K562 (cell line): ENCODE results near the gene ENC1. TPM values are rescaled to one million over a fixed set of nuclear protein-coding genes. Genes with fewer than 3 reads are reported as not detected.

Experiments used
- ATAC-seq: fragments of 200-7000 bp; cut with Tn5 transposase; 3 replicates; pipeline ENCODE4 v1.9.1; 2020; ENCODE audit warnings: moderate library complexity
- BruUV-seq: library from RNA; stranded (reverse); fragments of 400-500 nt; replicated peaks from 2 replicates; lab custom pipeline; 2021; lab: Mats Ljungman, UMichigan
- CTCF ChIA-PET: fragments of 300-600 bp; formaldehyde crosslinking; extraction: SDS; loops from one replicate; lab custom pipeline; 2021; ENCODE audit warnings: low intra/inter-chr PET ratio; lab: Yijun Ruan, JAX
- POLR2A ChIA-PET: fragments of 300-600, 350-650 bp; sonication (Branson Sonifier 250); formaldehyde crosslinking; extraction: SDS; loops from one replicate; lab custom pipeline; 2021; ENCODE audit warnings: antibody characterized with exemption, inconsistent platforms; lab: Yijun Ruan, JAX
- DNase-seq, 4 experiments: peaks; one replicate each; pipeline versions ENCODE4 v3.0.0 to v3.0.0-alpha.2; 2011 to 2018; ENCODE audit warnings: low spot score in 3 of 4, mixed read lengths in 3 of 4; ENCODE audit errors: extremely low read depth in 1 of 4
- FAIRE-seq: peaks from 2 replicates; lab custom pipeline; 2011; peaks lifted over from hg19 to GRCh38; lab: Jason Lieb, UNC
- H2AFZ ChIP-seq: 2 replicates; pipeline ENCODE4 v1.6.0; 2011; ENCODE audit warnings: low read depth, low read length, control low read depth, inconsistent platforms
- H3K27ac ChIP-seq: fragments of 200-600 bp; 3 replicates; pipeline ENCODE4 v1.8.0; 2011; ENCODE audit warnings: low read depth, mild to moderate bottlenecking, control low read depth, inconsistent platforms, low read length, moderate library complexity, mixed read lengths; ENCODE audit errors: extremely low read depth
- H3K27me3 ChIP-seq, 2 experiments: fragments of 300-600 bp in 1 of 2; 2 replicates in 1 of 2; 3 replicates in 1 of 2; pipeline versions ENCODE4 v1.6.0 to v1.8.0; 2011; ENCODE audit warnings: inconsistent platforms in 2 of 2, low read length in 2 of 2, mild to moderate bottlenecking in 1 of 2, mixed read lengths in 1 of 2, moderate library complexity in 1 of 2; ENCODE audit not compliant: control insufficient read depth in 2 of 2, insufficient read depth in 2 of 2
- H3K36me3 ChIP-seq: fragments of 300-600 bp; 3 replicates; pipeline ENCODE4 v1.8.0; 2011; ENCODE audit warnings: mild to moderate bottlenecking, low read length, inconsistent platforms; ENCODE audit not compliant: control insufficient read depth, insufficient read depth
- H3K4me1 ChIP-seq, 2 experiments: fragments of 200-600 bp in 1 of 2; replicated peaks in 1 of 2; 2 replicates in 1 of 2; 3 replicates in 1 of 2; pipeline versions ENCODE4 v1.5.1 to v1.8.0; 2011; ENCODE audit warnings: inconsistent platforms in 2 of 2, low read length in 2 of 2, mild to moderate bottlenecking in 1 of 2, mixed read lengths in 1 of 2, moderate library complexity in 1 of 2; ENCODE audit not compliant: control insufficient read depth in 2 of 2, insufficient read depth in 2 of 2
- H3K4me2 ChIP-seq: 2 replicates; pipeline ENCODE4 v1.6.1; 2011; ENCODE audit warnings: low read length, control low read depth, inconsistent platforms, mixed read lengths; ENCODE audit not compliant: insufficient read depth
- H3K4me3 ChIP-seq: fragments of 200-600 bp; sonication (generic), shearing (Covaris generic); 2 replicates; pipeline ENCODE4 v1.5.1; 2016; ENCODE audit warnings: control low read depth, inconsistent platforms
- H3K79me2 ChIP-seq: fragments of 200-600 bp; 3 replicates; pipeline ENCODE4 v1.8.0; 2011; ENCODE audit warnings: low read length, inconsistent platforms; ENCODE audit not compliant: control insufficient read depth, insufficient read depth
- H3K9ac ChIP-seq, 2 experiments: 2 replicates each; pipeline versions ENCODE4 v1.6.0 to v1.6.1; 2011; ENCODE audit warnings: low read depth in 2 of 2, low read length in 2 of 2, control low read depth in 1 of 2, inconsistent platforms in 1 of 2, mild to moderate bottlenecking in 1 of 2, mixed read lengths in 1 of 2; ENCODE audit not compliant: insufficient read depth in 1 of 2
- H3K9me1 ChIP-seq: one replicate; pipeline ENCODE4 v1.6.0; 2011; ENCODE audit warnings: inconsistent platforms, mild to moderate bottlenecking, low read length, moderate library complexity; ENCODE audit not compliant: control insufficient read depth, insufficient read depth
- H3K9me3 ChIP-seq: replicated peaks from 2 replicates; pipeline ENCODE4 v1.5.1; 2011; ENCODE audit warnings: low read depth, low read length, inconsistent platforms; ENCODE audit not compliant: control insufficient read depth, insufficient read depth
- H4K20me1 ChIP-seq: replicated peaks from 2 replicates; pipeline ENCODE4 v1.6.1; 2011; ENCODE audit warnings: low read length, inconsistent platforms, mixed read lengths; ENCODE audit not compliant: control insufficient read depth, insufficient read depth
- HMGXB4 ChIP-seq: sonication (generic); formaldehyde crosslinking; IDR thresholded peaks from 2 replicates; pipeline ENCODE4 v1.8.1; 2023; ENCODE audit warnings: mild to moderate bottlenecking, missing genetic modification reagents
- HOXB6 ChIP-seq: fragments of 250-450 bp; sonication (Bioruptor Pico); IDR thresholded peaks from 2 replicates; pipeline ENCODE4 v1.5.1; 2022; ENCODE audit warnings: mild to moderate bottlenecking, borderline replicate concordance
- PHB2 ChIP-seq: fragments of 450-650 bp; IDR thresholded peaks from 2 replicates; pipeline ENCODE4 v1.6.1; 2017; ENCODE audit warnings: low read depth
- SNIP1 ChIP-seq: fragments of 450-650 bp; IDR thresholded peaks from 2 replicates; pipeline ENCODE4 v1.7.1; 2017; ENCODE audit warnings: low read depth, mild to moderate bottlenecking
- TFE3 ChIP-seq: fragments of 450-650 bp; formaldehyde crosslinking; IDR thresholded peaks from 2 replicates; pipeline ENCODE4 v1.4.0; 2020; ENCODE audit warnings: mild to moderate bottlenecking, mixed read lengths
- ZNF124 ChIP-seq: sonication (generic); formaldehyde crosslinking; IDR thresholded peaks from 2 replicates; pipeline ENCODE4 v1.8.1; 2022; ENCODE audit warnings: missing genetic modification reagents
- ZNF76 ChIP-seq: fragments of 250-450 bp; sonication (Bioruptor Pico); IDR thresholded peaks from 2 replicates; pipeline ENCODE4 v1.4.0; 2020; ENCODE audit warnings: mild to moderate bottlenecking, moderate library complexity, borderline replicate concordance
- WGBS: fragments of 100-300 bp; shearing (Covaris generic); methylation state at CpG from one replicate; pipeline ENCODE4 v1.1.6; 2016; ENCODE audit warnings: low coverage, mixed read lengths; ENCODE audit not compliant: insufficient coverage; ENCODE audit errors: missing lambda C conversion rate; 5-methylcytosine and 5-hydroxymethylcytosine counted together
- in situ Hi-C: fragments of 300-500 bp; cut with MboI; formaldehyde crosslinking; loops from 4 replicates; pipeline ENCODE4 v1.15.0; 2018; ENCODE audit warnings: inconsistent platforms, mixed read lengths
- intact Hi-C: fragments of 100-400 bp; cut with micrococcal nuclease; formaldehyde crosslinking; loops from 2 replicates; pipeline ENCODE4 v1.14.2; 2022
- polyA plus RNA-seq, 8 experiments: library from polyadenylated mRNA; depleted of rRNA in 4 of 8; stranded (reverse) in 5 of 8; unstranded in 3 of 8; fragments of >200 nt; fragmentation: Nextera tagmentation in 2 of 8; fragmentation: Illumina TruSeq in 1 of 8; extraction: Ambion mirVana in 2 of 8; extraction: Trizol in 1 of 8; gene quantifications; 2 replicates each; pipeline versions ENCODE4 v1.2.1 to v1.2.3, GENCODE V29; 2011 to 2014; ENCODE audit warnings: inconsistent platforms in 1 of 8, missing spikeins in 1 of 8
- total RNA-seq, 7 experiments: library from RNA; depleted of rRNA in 6 of 7; stranded (reverse); fragments of >200 nt in 6 of 7; fragmentation: Illumina TruSeq in 2 of 7; extraction: Trizol in 2 of 7; gene quantifications; 2 replicates each; pipeline versions ENCODE4 v1.2.1 to v1.2.3, GENCODE V29; 2011 to 2021; ENCODE audit warnings: low replicate concordance in 1 of 7
- TF ChIP-seq, protein P1 (sequence below), 2 experiments: fragments of 450-650 bp; formaldehyde crosslinking in 1 of 2; IDR thresholded peaks; 2 replicates each; pipeline versions ENCODE4 v1.4.0 to v1.6.1; 2014 to 2020; ENCODE audit warnings: mild to moderate bottlenecking in 2 of 2, borderline replicate concordance in 1 of 2, low read depth in 1 of 2
- TF ChIP-seq, protein P2 (sequence below): fragments of 450-650 bp; IDR thresholded peaks from 2 replicates; pipeline ENCODE4 v1.6.1; 2018; ENCODE audit warnings: mild to moderate bottlenecking, low read depth; ENCODE audit not compliant: partially characterized antibody

ENC1 gene
- total and polyA plus RNA-seq, 9 of the 15 experiments (the other 6 are each of a cell fraction or from before 2014, with no cell fraction given), result 0.17 to 3.2 (median 0.97) TPM

DNA sequence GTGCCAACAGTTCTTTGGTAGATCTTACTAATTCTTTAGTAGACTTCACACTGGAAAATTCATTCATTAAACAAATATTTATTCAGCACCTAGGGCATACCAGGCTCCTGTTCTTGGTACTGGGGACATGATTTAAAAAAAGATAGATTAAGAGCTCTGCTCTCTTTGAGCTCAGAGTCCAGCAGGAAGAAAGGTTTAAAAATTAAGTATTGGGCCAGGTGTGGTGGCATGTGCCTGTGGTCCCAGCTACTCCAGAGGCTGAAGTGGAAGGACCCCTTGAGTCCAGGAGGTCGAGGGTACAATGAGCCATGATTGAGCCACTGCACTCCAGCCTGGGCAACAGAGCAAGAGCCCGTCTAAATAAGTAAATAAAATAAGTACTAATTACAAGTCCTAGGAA is 41.4 kb downstream of the ENC1 start:
- no peaks in the 10 kb centered on the region for H3K79me2 ChIP-seq
- in situ Hi-C loops (no loop called here), intact Hi-C loops (no loop called here)
- no peak overlapping the region for H3K9ac ChIP-seq
- no peaks in the 10 kb centered on the region for H3K9me3 ChIP-seq
- H3K9me1 ChIP-seq, result no peaks in the 10 kb centered on the region
- no peak overlapping the region for H3K27ac ChIP-seq
- H4K20me1 ChIP-seq, result no peaks in the 10 kb centered on the region
- BruUV-seq, result no TSS peak
- no peaks in the 10 kb centered on the region for H3K27me3 ChIP-seq
- WGBS, result 31% methylated on average over 2 of the region's 2 CpGs
- H3K4me3 ChIP-seq, result no peak overlapping the region
- no peak overlapping the region for H2AFZ ChIP-seq
- H3K4me2 ChIP-seq, result no peak overlapping the region
- CTCF ChIA-PET, result no interaction called here
- ATAC-seq, result no peak
- peaks cover 0 to 10% of the 10 kb centered on the region in 2 experiments; a peak in 3 of 5 replicates for H3K4me1 ChIP-seq
- no peak for DNase-seq
- H3K36me3 ChIP-seq, result no peaks in the 10 kb centered on the region
- POLR2A ChIA-PET, result no interaction called here
- FAIRE-seq, result no peak
- TF ChIP-seq SNIP1, result no peak
- TF ChIP-seq, protein P1, sequence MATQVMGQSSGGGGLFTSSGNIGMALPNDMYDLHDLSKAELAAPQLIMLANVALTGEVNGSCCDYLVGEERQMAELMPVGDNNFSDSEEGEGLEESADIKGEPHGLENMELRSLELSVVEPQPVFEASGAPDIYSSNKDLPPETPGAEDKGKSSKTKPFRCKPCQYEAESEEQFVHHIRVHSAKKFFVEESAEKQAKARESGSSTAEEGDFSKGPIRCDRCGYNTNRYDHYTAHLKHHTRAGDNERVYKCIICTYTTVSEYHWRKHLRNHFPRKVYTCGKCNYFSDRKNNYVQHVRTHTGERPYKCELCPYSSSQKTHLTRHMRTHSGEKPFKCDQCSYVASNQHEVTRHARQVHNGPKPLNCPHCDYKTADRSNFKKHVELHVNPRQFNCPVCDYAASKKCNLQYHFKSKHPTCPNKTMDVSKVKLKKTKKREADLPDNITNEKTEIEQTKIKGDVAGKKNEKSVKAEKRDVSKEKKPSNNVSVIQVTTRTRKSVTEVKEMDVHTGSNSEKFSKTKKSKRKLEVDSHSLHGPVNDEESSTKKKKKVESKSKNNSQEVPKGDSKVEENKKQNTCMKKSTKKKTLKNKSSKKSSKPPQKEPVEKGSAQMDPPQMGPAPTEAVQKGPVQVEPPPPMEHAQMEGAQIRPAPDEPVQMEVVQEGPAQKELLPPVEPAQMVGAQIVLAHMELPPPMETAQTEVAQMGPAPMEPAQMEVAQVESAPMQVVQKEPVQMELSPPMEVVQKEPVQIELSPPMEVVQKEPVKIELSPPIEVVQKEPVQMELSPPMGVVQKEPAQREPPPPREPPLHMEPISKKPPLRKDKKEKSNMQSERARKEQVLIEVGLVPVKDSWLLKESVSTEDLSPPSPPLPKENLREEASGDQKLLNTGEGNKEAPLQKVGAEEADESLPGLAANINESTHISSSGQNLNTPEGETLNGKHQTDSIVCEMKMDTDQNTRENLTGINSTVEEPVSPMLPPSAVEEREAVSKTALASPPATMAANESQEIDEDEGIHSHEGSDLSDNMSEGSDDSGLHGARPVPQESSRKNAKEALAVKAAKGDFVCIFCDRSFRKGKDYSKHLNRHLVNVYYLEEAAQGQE (IDR thresholded peaks at IDR 0.05; ENCODE audit: borderline replicate concordance), result no peak
- TF ChIP-seq, protein P1 (CRISPR knock-in tag; IDR thresholded peaks at IDR 0.05; ENCODE audit: low read depth), result no peak
- TF ChIP-seq, protein P2, sequence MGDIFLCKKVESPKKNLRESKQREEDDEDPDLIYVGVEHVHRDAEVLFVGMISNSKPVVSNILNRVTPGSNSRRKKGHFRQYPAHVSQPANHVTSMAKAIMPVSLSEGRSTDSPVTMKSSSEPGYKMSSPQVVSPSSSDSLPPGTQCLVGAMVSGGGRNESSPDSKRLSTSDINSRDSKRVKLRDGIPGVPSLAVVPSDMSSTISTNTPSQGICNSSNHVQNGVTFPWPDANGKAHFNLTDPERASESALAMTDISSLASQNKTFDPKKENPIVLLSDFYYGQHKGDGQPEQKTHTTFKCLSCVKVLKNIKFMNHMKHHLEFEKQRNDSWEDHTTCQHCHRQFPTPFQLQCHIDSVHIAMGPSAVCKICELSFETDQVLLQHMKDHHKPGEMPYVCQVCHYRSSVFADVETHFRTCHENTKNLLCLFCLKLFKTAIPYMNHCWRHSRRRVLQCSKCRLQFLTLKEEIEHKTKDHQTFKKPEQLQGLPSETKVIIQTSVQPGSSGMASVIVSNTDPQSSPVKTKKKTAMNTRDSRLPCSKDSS, result no peak
- TF ChIP-seq TFE3, result no peak
- no peak for TF ChIP-seq ZNF124 (CRISPR knock-in tag)
- no peak for TF ChIP-seq HMGXB4 (CRISPR knock-in tag)
- TF ChIP-seq HOXB6 (CRISPR knock-in tag), result no peak
- TF ChIP-seq ZNF76 (CRISPR knock-in tag), result no peak
- no peak for TF ChIP-seq PHB2
